Upper lobe of left lung (tissue), 6 donors: ENCODE data around the gene TAS1R2. TPM values are rescaled to one million over a fixed set of nuclear protein-coding genes. Genes with fewer than 3 reads are reported as not detected.
"Not testable (repeated sequence)": the region's sequence is repeated elsewhere in the genome, so short reads cannot be mapped to it uniquely, and the experiment has no call there.

Experiments used
- ATAC-seq, 2 donors: fragments of 200-7000 bp; cut with Tn5 transposase; one replicate each; pipeline ENCODE4 v1.9.1; 2022; ENCODE audit warnings: mild to moderate bottlenecking in 2 of 2, moderate library complexity in 2 of 2; ENCODE audit not compliant: low FRiP score in 2 of 2
- DNase-seq, 2 donors: peaks; one replicate each; pipeline ENCODE4 v3.0.0-alpha.2; 2019 to 2020
- H3K27ac ChIP-seq, 4 donors: fragments of 200-600 bp; sonication (generic); one replicate each; pipeline ENCODE4 v1.5.1; 2016 to 2019
- H3K27me3 ChIP-seq, 4 donors: fragments of 200-600 bp; sonication (generic); one replicate each; pipeline ENCODE4 v1.5.1; 2017 to 2019
- H3K36me3 ChIP-seq, 4 donors: fragments of 200-600 bp; sonication (generic); one replicate each; pipeline ENCODE4 v1.5.1; 2016 to 2019
- H3K4me1 ChIP-seq, 4 donors: fragments of 200-600 bp; sonication (generic); one replicate each; pipeline ENCODE4 v1.5.1; 2018 to 2019
- H3K4me3 ChIP-seq, 4 donors: fragments of 200-600 bp; sonication (generic); one replicate each; pipeline ENCODE4 v1.5.1; 2017 to 2019; ENCODE audit warnings: mild to moderate bottlenecking in 2 of 4, moderate library complexity in 1 of 4
- H3K9me3 ChIP-seq, 4 donors: fragments of 200-600 bp; sonication (generic); one replicate each; pipeline ENCODE4 v1.5.1; 2018 to 2019
- CTCF ChIP-seq, 6 experiments: fragments of 450-650 bp in 4 of 6; fragments of 200-600 bp in 2 of 6; sonication (generic) in 2 of 6; IDR thresholded peaks; one replicate each; pipeline ENCODE4 v1.5.1; 2016 to 2019; ENCODE audit warnings: antibody characterized with exemption in 6 of 6
- EP300 ChIP-seq, 4 donors: sonication (generic); formaldehyde crosslinking; IDR thresholded peaks; one replicate each; pipeline ENCODE4 v1.5.1; 2017; ENCODE audit warnings: antibody characterized with exemption in 4 of 4, control low read depth in 2 of 4
- POLR2A ChIP-seq, 4 donors: fragments of 450-650 bp; IDR thresholded peaks; one replicate each; pipeline ENCODE4 v1.5.1; 2016 to 2017; ENCODE audit warnings: antibody characterized with exemption in 4 of 4, mild to moderate bottlenecking in 2 of 4
- POLR2AphosphoS5 ChIP-seq, 2 donors: sonication (generic); formaldehyde crosslinking; IDR thresholded peaks; one replicate each; pipeline ENCODE4 v1.5.1; 2017; ENCODE audit warnings: antibody characterized with exemption in 2 of 2
- WGBS, 2 donors: methylation state at CpG; one replicate each; pipeline ENCODE4 v1.1.5; 2017 to 2018; 5-methylcytosine and 5-hydroxymethylcytosine counted together
- total RNA-seq, 6 donors: library from RNA; depleted of rRNA in 4 of 6; stranded (reverse); fragments of >200 nt in 4 of 6; gene quantifications; one replicate each; pipeline versions ENCODE4 v1.1.0 to v1.2.1, GENCODE V29; 2016 to 2021
- donor health status: DM: no; HTN: no; CAD: no; lungs with moderate emphysema.
- donor health status: DM: no; HTN: yes; CAD: no; lungs with severe emphysema.

Gene TAS1R2
- total RNA-seq, 6 donors from 2014 or later: not detected

GRCh38 chr1:18854331-18855025 is 5.0 kb downstream of the TAS1R2 start:
- DNase-seq: peak in 1 of 2 donors; percentile 75

GRCh38 chr1:18852501-18852900 is 7.0 kb downstream of the TAS1R2 start:
- DNase-seq: peak in 1 of 2 donors; percentile 34
- TF ChIP-seq POLR2A (IDR thresholded peaks at IDR 0.05) (no peak), POLR2AphosphoS5 (IDR thresholded peaks at IDR 0.05) (no peak), CTCF (IDR thresholded peaks at IDR 0.05) (no peak), EP300 (IDR thresholded peaks at IDR 0.05) (no peak)
- H3K4me1 ChIP-seq: no peaks in the 10 kb centered on the region
- no peaks in the 10 kb centered on the region for H3K9me3 ChIP-seq
- no peak overlapping the region for H3K4me3 ChIP-seq
- H3K27ac ChIP-seq: no peak overlapping the region
- H3K36me3 ChIP-seq: no peaks in the 10 kb centered on the region
- no peaks in the 10 kb centered on the region for H3K27me3 ChIP-seq
- no peak for ATAC-seq
- 44 to 57% methylated on average over 5 of the region's 6 CpGs for WGBS, 2 donors

More at GRCh38 chr1:18854331-18855025, 5.0 kb downstream of the TAS1R2 start:
- Histone ChIP-seq H3K9me3 (no peaks in the 10 kb centered on the region), H3K4me1 (no peaks in the 10 kb centered on the region), H3K4me3 (no peak overlapping the region), H3K27ac (no peak overlapping the region), H3K36me3 (no peaks in the 10 kb centered on the region), H3K27me3 (no peaks in the 10 kb centered on the region)
- no peak for TF ChIP-seq CTCF (IDR thresholded peaks at IDR 0.05)
- no peak for TF ChIP-seq EP300 (IDR thresholded peaks at IDR 0.05)
- no peak for TF ChIP-seq POLR2AphosphoS5 (IDR thresholded peaks at IDR 0.05)
- TF ChIP-seq POLR2A (IDR thresholded peaks at IDR 0.05): no peak
- no peak for ATAC-seq
- 82 to 86% methylated on average over 28 to 48 of the region's 49 CpGs for WGBS, 2 donors

GRCh38 chr1:18849261-18849711 is 10.2 kb downstream of the TAS1R2 start:
- Histone ChIP-seq H3K27ac (no peak overlapping the region), H3K36me3 (no peaks in the 10 kb centered on the region), H3K9me3 (no peaks in the 10 kb centered on the region), H3K27me3 (no peaks in the 10 kb centered on the region), H3K4me1 (no peaks in the 10 kb centered on the region), H3K4me3 (no peak overlapping the region)
- no peak for ATAC-seq
- TF ChIP-seq EP300 (IDR thresholded peaks at IDR 0.05) (no peak), POLR2AphosphoS5 (IDR thresholded peaks at IDR 0.05) (no peak), CTCF (IDR thresholded peaks at IDR 0.05) (no peak), POLR2A (IDR thresholded peaks at IDR 0.05) (no peak)
- DNase-seq: no peak
- WGBS, 2 donors: 57 to 69% methylated on average over 10 to 11 of the region's 11 CpGs

GRCh38 chr1:18847723-18848122 is 11.7 kb downstream of the TAS1R2 start:
- not testable (repeated sequence) for H3K4me1 ChIP-seq, H3K27ac ChIP-seq, H3K9me3 ChIP-seq, H3K4me3 ChIP-seq, H3K27me3 ChIP-seq, ATAC-seq, H3K36me3 ChIP-seq, DNase-seq
- 86 to 95% methylated on average over 2 of the region's 2 CpGs for WGBS, 2 donors

- H3K27me3 ChIP-seq: no peaks in the 10 kb centered on the region
- peak in 1 of 2 donors; percentile 70 for DNase-seq
- no peak for TF ChIP-seq CTCF (IDR thresholded peaks at IDR 0.05)
- TF ChIP-seq POLR2AphosphoS5 (IDR thresholded peaks at IDR 0.05): no peak
- no peak for TF ChIP-seq EP300 (IDR thresholded peaks at IDR 0.05)
- no peak for TF ChIP-seq POLR2A (IDR thresholded peaks at IDR 0.05)
- no peak overlapping the region for H3K27ac ChIP-seq
- H3K36me3 ChIP-seq: no peaks in the 10 kb centered on the region
- H3K9me3 ChIP-seq: no peaks in the 10 kb centered on the region
- no peaks in the 10 kb centered on the region for H3K4me1 ChIP-seq
- H3K4me3 ChIP-seq: no peak overlapping the region
- no peak for ATAC-seq
- 88 to 94% methylated on average over 11 to 17 of the region's 17 CpGs for WGBS, 2 donors
These were observed 19.3 kb downstream of the TAS1R2 start for GRCh38 chr1:18840145-18840544.
